Gastrocnemius medialis (tissue), 4 donors: ENCODE measurements around the gene MMP24OS.

Source experiments
- POLR2A ChIP-seq, 2 donors: fragments of 450-650 bp; IDR thresholded peaks; one replicate each; pipeline ENCODE4 v1.6.1; 2017; ENCODE audit warnings: antibody characterized with exemption in 2 of 2, mild to moderate bottlenecking in 2 of 2, moderate library complexity in 2 of 2
- TF ChIP-seq, protein P1 (sequence below), 5 experiments: fragments of 450-650 bp in 3 of 5; fragments of 200-600 bp in 2 of 5; sonication (generic) in 2 of 5; IDR thresholded peaks in 4 of 5; conservative IDR thresholded peaks in 1 of 5; 1 replicate in 4 of 5; 2 replicates in 1 of 5; pipeline ENCODE4 v1.5.1; 2016 to 2019; ENCODE audit warnings: antibody characterized with exemption in 5 of 5, mild to moderate bottlenecking in 3 of 5, moderate library complexity in 3 of 5

GRCh38 chr20:35286077-35286898, 8.4 kb upstream of the MMP24OS start:
- TF ChIP-seq, protein P1, sequence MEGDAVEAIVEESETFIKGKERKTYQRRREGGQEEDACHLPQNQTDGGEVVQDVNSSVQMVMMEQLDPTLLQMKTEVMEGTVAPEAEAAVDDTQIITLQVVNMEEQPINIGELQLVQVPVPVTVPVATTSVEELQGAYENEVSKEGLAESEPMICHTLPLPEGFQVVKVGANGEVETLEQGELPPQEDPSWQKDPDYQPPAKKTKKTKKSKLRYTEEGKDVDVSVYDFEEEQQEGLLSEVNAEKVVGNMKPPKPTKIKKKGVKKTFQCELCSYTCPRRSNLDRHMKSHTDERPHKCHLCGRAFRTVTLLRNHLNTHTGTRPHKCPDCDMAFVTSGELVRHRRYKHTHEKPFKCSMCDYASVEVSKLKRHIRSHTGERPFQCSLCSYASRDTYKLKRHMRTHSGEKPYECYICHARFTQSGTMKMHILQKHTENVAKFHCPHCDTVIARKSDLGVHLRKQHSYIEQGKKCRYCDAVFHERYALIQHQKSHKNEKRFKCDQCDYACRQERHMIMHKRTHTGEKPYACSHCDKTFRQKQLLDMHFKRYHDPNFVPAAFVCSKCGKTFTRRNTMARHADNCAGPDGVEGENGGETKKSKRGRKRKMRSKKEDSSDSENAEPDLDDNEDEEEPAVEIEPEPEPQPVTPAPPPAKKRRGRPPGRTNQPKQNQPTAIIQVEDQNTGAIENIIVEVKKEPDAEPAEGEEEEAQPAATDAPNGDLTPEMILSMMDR (IDR thresholded peaks at IDR 0.05 in 4 of 5, conservative IDR thresholded peaks at IDR 0.05 in 1 of 5): no peak
- TF ChIP-seq POLR2A (IDR thresholded peaks at IDR 0.05): no peak
